WERI-Rb-1 (cell line): ENCODE data around the gene PIEZO2.

Source experiments
- DNase-seq: peaks from one replicate; pipeline ENCODE4 v3.0.0-alpha.2; 2020
- H3K27ac ChIP-seq: fragments of 250-450 bp; sonication (Bioruptor Pico); 2 replicates; pipeline ENCODE4 v1.5.1; 2020; ENCODE audit warnings: mild to moderate bottlenecking, moderate library complexity
- H3K27me3 ChIP-seq: fragments of 250-450 bp; sonication (Bioruptor Pico); 2 replicates; pipeline ENCODE4 v1.5.1; 2021; ENCODE audit warnings: mild to moderate bottlenecking, low read depth, moderate library complexity; ENCODE audit not compliant: insufficient read depth, severe bottlenecking
- H3K36me3 ChIP-seq: fragments of 250-450 bp; sonication (Bioruptor Pico); 2 replicates; pipeline ENCODE4 v1.5.1; 2020; ENCODE audit warnings: mild to moderate bottlenecking, moderate library complexity
- H3K4me3 ChIP-seq: 2 replicates; pipeline ENCODE4 v1.5.1; 2011; ENCODE audit warnings: low read depth, mild to moderate bottlenecking, control low read depth, low read length
- H3K9me3 ChIP-seq: fragments of 250-450 bp; sonication (Bioruptor Pico); 2 replicates; pipeline ENCODE4 v1.5.1; 2021; ENCODE audit warnings: mild to moderate bottlenecking, moderate library complexity; ENCODE audit not compliant: severe bottlenecking
- TF ChIP-seq, protein P1 (sequence below): IDR thresholded peaks from 2 replicates; pipeline ENCODE4 v1.5.1; 2011; ENCODE audit warnings: low read depth, mild to moderate bottlenecking, control low read depth, inconsistent platforms, low read length

The PIEZO2 gene

DNA sequence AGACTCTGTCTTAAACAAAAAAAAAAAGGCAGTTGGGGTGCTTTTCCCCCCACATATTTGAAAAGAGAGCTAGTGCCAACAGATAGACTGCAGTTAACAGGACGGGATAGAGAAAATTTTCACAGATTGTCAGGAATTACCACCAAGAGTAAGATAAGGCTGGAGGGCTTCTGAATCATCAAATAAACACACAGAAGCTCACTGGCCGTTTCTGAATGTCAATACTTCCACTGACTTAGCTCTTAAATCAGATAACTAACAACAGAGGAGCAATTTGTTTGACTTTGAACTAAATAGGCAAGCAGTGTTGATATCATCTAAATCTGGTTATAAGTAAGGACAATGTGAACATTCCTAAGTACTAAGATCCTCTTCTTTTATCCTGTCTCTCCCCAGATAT lies 34.7 kb downstream of the PIEZO2 start:
- DNase-seq, result no peak
- H3K9me3 ChIP-seq, result no peaks in the 10 kb centered on the region
- H3K36me3 ChIP-seq, result no peaks in the 10 kb centered on the region
- H3K4me3 ChIP-seq, result no peak overlapping the region
- TF ChIP-seq, protein P1, sequence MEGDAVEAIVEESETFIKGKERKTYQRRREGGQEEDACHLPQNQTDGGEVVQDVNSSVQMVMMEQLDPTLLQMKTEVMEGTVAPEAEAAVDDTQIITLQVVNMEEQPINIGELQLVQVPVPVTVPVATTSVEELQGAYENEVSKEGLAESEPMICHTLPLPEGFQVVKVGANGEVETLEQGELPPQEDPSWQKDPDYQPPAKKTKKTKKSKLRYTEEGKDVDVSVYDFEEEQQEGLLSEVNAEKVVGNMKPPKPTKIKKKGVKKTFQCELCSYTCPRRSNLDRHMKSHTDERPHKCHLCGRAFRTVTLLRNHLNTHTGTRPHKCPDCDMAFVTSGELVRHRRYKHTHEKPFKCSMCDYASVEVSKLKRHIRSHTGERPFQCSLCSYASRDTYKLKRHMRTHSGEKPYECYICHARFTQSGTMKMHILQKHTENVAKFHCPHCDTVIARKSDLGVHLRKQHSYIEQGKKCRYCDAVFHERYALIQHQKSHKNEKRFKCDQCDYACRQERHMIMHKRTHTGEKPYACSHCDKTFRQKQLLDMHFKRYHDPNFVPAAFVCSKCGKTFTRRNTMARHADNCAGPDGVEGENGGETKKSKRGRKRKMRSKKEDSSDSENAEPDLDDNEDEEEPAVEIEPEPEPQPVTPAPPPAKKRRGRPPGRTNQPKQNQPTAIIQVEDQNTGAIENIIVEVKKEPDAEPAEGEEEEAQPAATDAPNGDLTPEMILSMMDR, result no peak
- H3K27ac ChIP-seq, result no peak overlapping the region
- H3K27me3 ChIP-seq, result peaks cover 2% of the 10 kb centered on the region

DNA sequence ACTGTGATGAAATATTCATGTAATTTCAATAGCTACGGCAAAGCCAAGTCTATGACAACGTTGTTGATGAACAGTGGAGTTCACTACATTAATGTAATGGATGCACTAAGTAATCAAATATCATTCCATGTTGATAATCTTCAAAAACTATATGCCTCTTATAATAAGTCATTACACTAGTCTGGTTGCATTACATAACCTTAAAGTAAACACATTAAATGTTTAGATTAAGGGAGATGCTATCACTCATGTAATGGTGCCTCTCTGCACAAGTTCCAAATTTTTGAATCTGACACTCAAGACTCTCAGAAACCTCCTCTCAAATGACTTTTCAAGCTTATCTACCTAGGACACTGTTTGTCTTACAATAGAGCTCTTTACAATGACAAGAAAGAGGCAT lies 35.4 kb downstream of the PIEZO2 start:
- no peak overlapping the region for H3K27ac ChIP-seq
- TF ChIP-seq, protein P1, result no peak
- no peaks in the 10 kb centered on the region for H3K27me3 ChIP-seq
- no peaks in the 10 kb centered on the region for H3K36me3 ChIP-seq
- no peak for DNase-seq
- no peaks in the 10 kb centered on the region for H3K9me3 ChIP-seq
- no peak overlapping the region for H3K4me3 ChIP-seq

DNA sequence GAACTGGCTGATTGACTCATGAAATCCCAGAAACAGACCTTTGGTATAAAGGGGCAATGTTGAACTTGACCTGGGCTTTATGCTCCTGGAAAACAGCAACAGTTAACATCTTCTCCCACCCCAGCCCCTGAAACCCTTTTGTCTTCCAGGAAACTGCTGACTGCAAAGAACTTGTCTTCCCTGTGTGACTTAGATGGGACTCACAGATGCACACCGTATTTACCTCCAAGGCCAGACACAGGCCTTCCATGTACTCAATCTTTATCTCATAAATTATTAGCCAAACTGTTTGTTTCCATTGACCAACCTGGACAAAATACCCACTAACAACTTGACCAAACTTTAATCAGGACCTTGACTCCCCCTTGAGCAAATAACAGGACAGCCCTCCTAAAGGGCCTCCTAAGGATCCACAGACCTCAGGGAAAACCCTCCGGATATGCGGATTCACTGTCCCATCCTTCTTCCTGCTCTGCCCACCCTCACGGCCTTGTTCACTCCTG lies 36.3 kb downstream of the PIEZO2 start:
- H3K4me3 ChIP-seq, result no peak overlapping the region
- H3K27ac ChIP-seq, result no peak overlapping the region
- H3K27me3 ChIP-seq, result no peaks in the 10 kb centered on the region
- H3K36me3 ChIP-seq, result no peaks in the 10 kb centered on the region
- DNase-seq, result no peak
- TF ChIP-seq, protein P1, result no peak
- no peaks in the 10 kb centered on the region for H3K9me3 ChIP-seq

DNA sequence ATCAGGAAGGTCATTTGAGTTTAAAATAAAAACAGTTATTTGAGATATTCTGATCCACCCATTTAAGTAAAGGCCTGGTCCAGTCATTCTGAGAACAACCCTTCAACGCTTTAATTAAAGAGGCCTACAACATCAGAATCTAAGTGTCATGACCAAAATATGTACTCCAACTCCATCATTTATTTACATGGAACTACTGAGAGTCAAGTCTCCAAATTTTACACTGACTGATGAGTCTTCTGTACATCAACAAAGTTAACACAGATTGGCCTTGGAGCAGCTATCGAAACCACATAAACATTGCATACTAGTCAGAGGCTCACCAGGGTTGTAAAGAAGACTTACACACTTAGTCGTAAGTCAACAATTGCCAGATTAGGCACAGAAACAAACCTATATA lies 37.1 kb downstream of the PIEZO2 start:
- no peaks in the 10 kb centered on the region for H3K9me3 ChIP-seq
- no peak for DNase-seq
- no peaks in the 10 kb centered on the region for H3K36me3 ChIP-seq
- H3K27ac ChIP-seq, result no peak overlapping the region
- H3K27me3 ChIP-seq, result no peaks in the 10 kb centered on the region
- TF ChIP-seq, protein P1, result no peak
- H3K4me3 ChIP-seq, result no peak overlapping the region

DNA sequence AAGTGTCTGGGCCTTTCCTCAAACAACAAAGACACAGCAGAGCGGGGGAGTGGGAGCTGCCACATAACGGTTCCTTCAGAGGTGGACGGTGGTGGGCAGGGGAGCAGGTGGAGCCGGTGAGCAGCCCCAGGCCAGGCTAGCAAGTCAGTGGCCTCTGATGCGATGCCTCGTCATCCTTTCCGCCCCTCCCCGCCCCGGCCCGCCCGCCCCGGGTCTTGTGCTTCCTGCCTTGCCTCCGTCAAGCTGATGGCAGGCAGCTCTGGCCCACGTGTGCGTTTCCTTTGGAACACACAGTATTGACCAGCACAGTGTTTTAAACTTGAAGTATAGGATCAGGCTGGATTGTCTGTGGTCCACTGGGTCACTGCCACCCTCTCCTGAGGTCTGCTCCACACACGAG lies 38.9 kb downstream of the PIEZO2 start:
- Histone ChIP-seq H3K4me3 (no peak overlapping the region), H3K27ac (no peak overlapping the region), H3K27me3 (no peaks in the 10 kb centered on the region), H3K9me3 (no peaks in the 10 kb centered on the region), H3K36me3 (no peaks in the 10 kb centered on the region)
- TF ChIP-seq, protein P1, result no peak
- DNase-seq, result no peak

DNA sequence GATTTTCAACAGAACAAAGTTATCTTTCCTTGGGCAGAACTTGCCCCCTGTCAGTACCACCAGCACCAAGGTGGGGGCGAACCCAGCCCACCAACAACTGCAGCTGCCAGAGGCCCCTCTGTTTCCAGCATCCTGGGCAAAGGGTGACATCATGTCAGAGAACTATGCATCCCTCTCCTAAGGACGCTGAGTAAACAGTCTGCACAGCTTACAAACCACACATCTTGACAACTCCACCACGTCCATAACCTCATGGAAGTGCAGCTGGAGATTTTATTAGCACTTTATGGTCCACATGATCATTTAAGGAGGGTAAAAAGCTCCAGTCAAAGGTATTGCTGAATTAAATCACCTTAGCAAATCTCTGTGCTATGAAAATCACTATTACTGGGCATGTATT lies 40.4 kb downstream of the PIEZO2 start:
- TF ChIP-seq, protein P1, result no peak
- H3K27me3 ChIP-seq, result no peaks in the 10 kb centered on the region

More for the DNA sequence above, 40.4 kb downstream of the PIEZO2 start:
- Histone ChIP-seq H3K36me3 (no peaks in the 10 kb centered on the region), H3K27ac (no peak overlapping the region), H3K4me3 (no peak overlapping the region), H3K9me3 (no peaks in the 10 kb centered on the region)
- DNase-seq, result no peak
